B cell (primary cell): Measurements from ENCODE around the gene SLC29A3. TPM values are rescaled to one million over a fixed set of nuclear protein-coding genes. Genes with fewer than 3 reads are reported as not detected.

Source experiments
- ATAC-seq: fragments of 200-7000 bp; cut with Tn5 transposase; one replicate; pipeline ENCODE4 v1.10.0; 2021; ENCODE audit warnings: low read depth, mild to moderate bottlenecking, moderate number of reproducible peaks, moderate library complexity
- CTCF ChIA-PET: fragments of 350-600 bp; sonication (Branson Sonifier 250); formaldehyde crosslinking; loops from one replicate; lab custom pipeline; 2021; ENCODE audit warnings: antibody characterized with exemption, inconsistent platforms; lab: Charles Lee
- POLR2A ChIA-PET: fragments of 350-600 bp; sonication (Branson Sonifier 250); formaldehyde crosslinking; loops from one replicate; lab custom pipeline; 2021; ENCODE audit warnings: antibody characterized with exemption; lab: Charles Lee
- DNase-seq: peaks from one replicate; pipeline ENCODE4 v3.0.0; 2013
- H2AFZ ChIP-seq: 2 replicates; pipeline ENCODE4 v1.6.1; 2012; ENCODE audit warnings: mild to moderate bottlenecking, low read depth, low read length; ENCODE audit not compliant: insufficient read depth, poor library complexity, severe bottlenecking
- H3K27ac ChIP-seq, 2 donors: 1 replicate in 1 of 2; 2 replicates in 1 of 2; pipeline ENCODE4 v1.5.1; 2012 to 2013; ENCODE audit warnings: low read length in 2 of 2, mild to moderate bottlenecking in 2 of 2, moderate library complexity in 1 of 2
- H3K27me3 ChIP-seq, 4 experiments: fragments of 200-600 bp in 1 of 4; sonication (generic) in 1 of 4; replicated peaks in 1 of 4; 1 replicate in 2 of 4; 2 replicates in 2 of 4; pipeline versions ENCODE4 v1.6.1 to v1.7.0; 2013 to 2016; ENCODE audit warnings: low read length in 3 of 4, mild to moderate bottlenecking in 2 of 4, mixed read lengths in 1 of 4, moderate library complexity in 1 of 4; ENCODE audit not compliant: insufficient read depth in 4 of 4, control insufficient read depth in 3 of 4; ENCODE audit errors: control extremely low read depth in 1 of 4
- H3K36me3 ChIP-seq, 2 experiments: replicated peaks in 1 of 2; 1 replicate in 1 of 2; 2 replicates in 1 of 2; pipeline versions ENCODE4 v1.6.1 to v1.7.1; 2013; ENCODE audit warnings: low read length in 1 of 2; ENCODE audit not compliant: insufficient read depth in 2 of 2, control insufficient read depth in 1 of 2; ENCODE audit errors: control extremely low read depth in 1 of 2, extremely low read depth in 1 of 2
- H3K4me1 ChIP-seq, 2 donors: fragments of 200-600 bp in 1 of 2; sonication (generic) in 1 of 2; 1 replicate in 1 of 2; 2 replicates in 1 of 2; pipeline versions ENCODE4 v1.5.1 to v1.6.1; 2013 to 2017; ENCODE audit warnings: low read length in 2 of 2; ENCODE audit not compliant: control insufficient read depth in 2 of 2, insufficient read depth in 2 of 2
- H3K4me2 ChIP-seq: replicated peaks from 2 replicates; pipeline ENCODE3; 2012; ENCODE audit warnings: mild to moderate bottlenecking, low read depth, low read length; ENCODE audit not compliant: poor library complexity, severe bottlenecking
- H3K4me3 ChIP-seq, 5 experiments: fragments of 200-600 bp in 1 of 5; sonication (generic) in 1 of 5; 1 replicate in 3 of 5; 2 replicates in 2 of 5; pipeline versions ENCODE4 v1.5.1 to v1.7.0; 2011 to 2016; ENCODE audit warnings: low read length in 4 of 5, mild to moderate bottlenecking in 4 of 5, low read depth in 2 of 5, control low read depth in 1 of 5, moderate library complexity in 1 of 5; ENCODE audit not compliant: insufficient read depth in 1 of 5; ENCODE audit errors: control extremely low read depth in 1 of 5, extremely low read depth in 1 of 5
- H3K79me2 ChIP-seq: fragments of 200-600 bp; sonication (generic); one replicate; pipeline ENCODE4 v1.6.0; 2016; ENCODE audit warnings: low read length; ENCODE audit not compliant: control insufficient read depth, insufficient read depth
- H3K9ac ChIP-seq: fragments of 200-600 bp; sonication (generic); 2 replicates; pipeline ENCODE4 v1.6.1; 2017; ENCODE audit warnings: mild to moderate bottlenecking, low read length, moderate library complexity
- H3K9me3 ChIP-seq, 3 donors: one replicate each; pipeline versions ENCODE4 v1.6.1 to v1.7.1; 2013; ENCODE audit warnings: low read length in 2 of 3; ENCODE audit not compliant: control insufficient read depth in 2 of 3, insufficient read depth in 1 of 3; ENCODE audit errors: control extremely low read depth in 1 of 3
- H4K20me1 ChIP-seq: 2 replicates; pipeline ENCODE4 v1.6.0; 2012; ENCODE audit warnings: mild to moderate bottlenecking, low read length; ENCODE audit not compliant: insufficient read depth, control insufficient read depth, poor library complexity, severe bottlenecking
- H3K27ac Mint-ChIP-seq: one replicate; pipeline ENCODE4 v1.8.0; 2021; ENCODE audit warnings: mixed read lengths
- H3K27me3 Mint-ChIP-seq: one replicate; pipeline ENCODE4 v1.8.0; 2021; ENCODE audit warnings: mixed read lengths
- H3K4me1 Mint-ChIP-seq: one replicate; pipeline ENCODE4 v1.8.0; 2021; ENCODE audit warnings: mixed read lengths
- H3K4me3 Mint-ChIP-seq: one replicate; pipeline ENCODE4 v1.8.0; 2021; ENCODE audit warnings: mixed read lengths
- H3K9me3 Mint-ChIP-seq: one replicate; pipeline ENCODE4 v1.8.0; 2022; ENCODE audit warnings: mixed read lengths; ENCODE audit not compliant: insufficient read depth
- CTCF ChIP-seq: fragments of 200-600 bp; IDR thresholded peaks from one replicate; pipeline ENCODE4 v1.8.0; 2022; ENCODE audit warnings: antibody characterized with exemption, mild to moderate bottlenecking
- EZH2 ChIP-seq: IDR thresholded peaks from 2 replicates; pipeline ENCODE4 v1.6.1; 2012; ENCODE audit warnings: borderline replicate concordance, low read depth, mild to moderate bottlenecking, moderate library complexity, low read length; ENCODE audit not compliant: insufficient read depth, poor library complexity, severe bottlenecking
- WGBS: methylation state at CpG from one replicate; pipeline ENCODE4 v1.1.5; 2013; ENCODE audit warnings: missing lambda C conversion rate; ENCODE audit not compliant: insufficient coverage; 5-methylcytosine and 5-hydroxymethylcytosine counted together
- intact Hi-C: fragments of 100-400 bp; cut with micrococcal nuclease; formaldehyde crosslinking; loops from one replicate; pipeline ENCODE4 v1.10.0; 2022
- polyA plus RNA-seq: library from polyadenylated mRNA; depleted of rRNA; stranded (reverse); fragments of >200 nt; gene quantifications from 2 replicates; pipeline ENCODE4 v1.2.3, GENCODE V29; 2012
- total RNA-seq, 2 donors: library from RNA; stranded (reverse); fragments of 120-200 nt in 1 of 2; gene quantifications; 1 replicate in 1 of 2; 2 replicates in 1 of 2; pipeline versions ENCODE4 v1.2.3 to v1.2.4, GENCODE V29; 2013 to 2022

The SLC29A3 gene
- total and polyA plus RNA-seq, 2 donors (not counting 1 experiment from before 2014, with no cell fraction given): 4.5 to 8.2 TPM

- H3K79me2 ChIP-seq: no peaks in the 10 kb centered on the region
- peak overlapping the region; percentile 1 for H3K9ac ChIP-seq
- no peak for ATAC-seq
- H3K27ac Mint-ChIP-seq: peak overlapping the region; percentile 84
- H3K4me2 ChIP-seq: peak overlapping the region; percentile 46
- ChIA-PET CTCF (interaction anchor here (0.6 to 5.6 kb wide), 8 partner anchors 20 to 328 kb away, joined by 3 to 35 read pairs (median 4); partner anchors contain the start of gene SLC29A3), POLR2A (no interaction called here)
- H4K20me1 ChIP-seq: no peaks in the 10 kb centered on the region
- peaks cover 25 to 40% of the 10 kb centered on the region in 2 donors for H3K4me1 ChIP-seq
- H3K4me1 Mint-ChIP-seq: peaks cover 30% of the 10 kb centered on the region
- H3K4me3 Mint-ChIP-seq: no peak overlapping the region
- no peak for TF ChIP-seq EZH2
- TF ChIP-seq CTCF: no peak
- intact Hi-C loops: loop anchor here (5.0 kb wide), 3 partner anchors 313 to 1313 kb away; partner anchors contain the start of genes MCU and VSIR
- no peaks in the 10 kb centered on the region for H3K27me3 ChIP-seq
- no peak for DNase-seq
- no peaks in the 10 kb centered on the region for H3K27me3 Mint-ChIP-seq
- peak overlapping the region in 1 of 2 donors; percentile 48 for H3K27ac ChIP-seq
- H3K36me3 ChIP-seq: no peaks in the 10 kb centered on the region
- no peaks in the 10 kb centered on the region for H3K9me3 ChIP-seq
- H2AFZ ChIP-seq: peak overlapping the region; percentile 1
- peak overlapping the region in 1 of 5 experiments; percentile 22 for H3K4me3 ChIP-seq
- no peaks in the 10 kb centered on the region for H3K9me3 Mint-ChIP-seq
- WGBS: no CpG with 5 or more reads among the region's 3 CpGs
Observed at GRCh38 chr10:71379118-71379766, 60.2 kb downstream of the SLC29A3 start.

GRCh38 chr10:71380841-71381240 lies 61.8 kb downstream of the SLC29A3 start:
- ATAC-seq: no peak
- Mint-ChIP-seq H3K27me3 (no peaks in the 10 kb centered on the region), H3K4me1 (peaks cover 30% of the 10 kb centered on the region), H3K27ac (no peak overlapping the region), H3K4me3 (no peak overlapping the region), H3K9me3 (no peaks in the 10 kb centered on the region)
- Histone ChIP-seq H3K4me3 (no peak overlapping the region), H3K27me3 (no peaks in the 10 kb centered on the region), H3K27ac (no peak overlapping the region), H4K20me1 (no peaks in the 10 kb centered on the region), H3K4me2 (no peak overlapping the region), H3K9ac (no peak overlapping the region), H3K4me1 (peaks cover 25 to 37% of the 10 kb centered on the region in 2 donors), H3K36me3 (no peaks in the 10 kb centered on the region), H2AFZ (no peak overlapping the region), H3K9me3 (no peaks in the 10 kb centered on the region), H3K79me2 (no peaks in the 10 kb centered on the region)
- no peak for DNase-seq
- intact Hi-C loops: loop anchor here (5.0 kb wide), 1 partner anchor 431 kb away; no protein-coding TSS in a partner anchor
- POLR2A ChIA-PET: no interaction called here
- no CpG with 5 or more reads among the region's 1 CpG for WGBS
- CTCF ChIA-PET: interaction anchor here (1.1 to 6.5 kb wide), 8 partner anchors 14 to 327 kb away, joined by 3 to 72 read pairs (median 4); partner anchors contain the start of gene SLC29A3
- TF ChIP-seq EZH2: no peak
- TF ChIP-seq CTCF: no peak
